Prostate gland (tissue), 2 donors: ENCODE data around the gene ITLN2.
"Not testable (repeated sequence)": the region's sequence is repeated elsewhere in the genome, so short reads cannot be mapped to it uniquely, and the experiment has no call there.

Experiments used
- POLR2A ChIP-seq: fragments of 450-650 bp; IDR thresholded peaks from one replicate; pipeline ENCODE4 v1.6.1; 2016; ENCODE audit warnings: antibody characterized with exemption, mild to moderate bottlenecking
- POLR2AphosphoS5 ChIP-seq: sonication (generic); formaldehyde crosslinking; IDR thresholded peaks from one replicate; pipeline ENCODE4 v1.6.1; 2017; ENCODE audit warnings: antibody characterized with exemption
- TF ChIP-seq, protein P1 (sequence below), 4 experiments: fragments of 200-600 bp in 2 of 4; fragments of 450-650 bp in 2 of 4; sonication (generic) in 2 of 4; IDR thresholded peaks; 1 replicate in 3 of 4; 2 replicates in 1 of 4; pipeline ENCODE4 v1.5.1; 2016 to 2019; ENCODE audit warnings: antibody characterized with exemption in 4 of 4, mild to moderate bottlenecking in 2 of 4, moderate library complexity in 2 of 4

DNA sequence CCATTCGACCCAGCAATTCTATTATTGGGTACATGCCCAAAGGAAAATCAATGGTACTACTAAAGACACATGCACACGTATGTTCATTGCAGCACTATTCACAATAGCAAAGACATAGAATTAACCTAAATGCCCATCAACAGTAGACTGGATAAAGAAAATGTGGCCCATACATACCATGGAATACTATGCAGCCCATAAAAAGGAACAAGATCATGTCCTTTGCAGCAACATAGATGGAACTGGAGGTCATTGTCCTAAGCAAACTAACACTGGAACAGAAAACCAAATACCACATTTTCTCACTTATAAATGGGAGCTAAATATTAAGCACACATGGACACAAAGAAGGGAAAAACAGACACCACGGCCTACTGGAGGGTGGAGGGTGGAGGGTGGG, 53.9 kb downstream of the ITLN2 start:
- TF ChIP-seq, protein P1, sequence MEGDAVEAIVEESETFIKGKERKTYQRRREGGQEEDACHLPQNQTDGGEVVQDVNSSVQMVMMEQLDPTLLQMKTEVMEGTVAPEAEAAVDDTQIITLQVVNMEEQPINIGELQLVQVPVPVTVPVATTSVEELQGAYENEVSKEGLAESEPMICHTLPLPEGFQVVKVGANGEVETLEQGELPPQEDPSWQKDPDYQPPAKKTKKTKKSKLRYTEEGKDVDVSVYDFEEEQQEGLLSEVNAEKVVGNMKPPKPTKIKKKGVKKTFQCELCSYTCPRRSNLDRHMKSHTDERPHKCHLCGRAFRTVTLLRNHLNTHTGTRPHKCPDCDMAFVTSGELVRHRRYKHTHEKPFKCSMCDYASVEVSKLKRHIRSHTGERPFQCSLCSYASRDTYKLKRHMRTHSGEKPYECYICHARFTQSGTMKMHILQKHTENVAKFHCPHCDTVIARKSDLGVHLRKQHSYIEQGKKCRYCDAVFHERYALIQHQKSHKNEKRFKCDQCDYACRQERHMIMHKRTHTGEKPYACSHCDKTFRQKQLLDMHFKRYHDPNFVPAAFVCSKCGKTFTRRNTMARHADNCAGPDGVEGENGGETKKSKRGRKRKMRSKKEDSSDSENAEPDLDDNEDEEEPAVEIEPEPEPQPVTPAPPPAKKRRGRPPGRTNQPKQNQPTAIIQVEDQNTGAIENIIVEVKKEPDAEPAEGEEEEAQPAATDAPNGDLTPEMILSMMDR (IDR thresholded peaks at IDR 0.05) = not testable (repeated sequence)
- not testable (repeated sequence) for TF ChIP-seq POLR2A, POLR2AphosphoS5
